GM19438 (cell line): ENCODE results near the gene RARRES1.
"Not testable (repeated sequence)": the region's sequence is repeated elsewhere in the genome, so short reads cannot be mapped to it uniquely, and the experiment has no call there.

Experiments
- ATAC-seq: cut with Tn5 transposase; IDR thresholded peaks from one replicate; pipeline ENCODE4 v1.9.1; 2021; ENCODE audit warnings: low read depth; ENCODE audit not compliant: unreplicated experiment

RARRES1 gene

GRCh38 chr3:158700559-158700958, 31.7 kb downstream of the RARRES1 start:
- no peak for ATAC-seq

GRCh38 chr3:158696618-158697017, 35.6 kb downstream of the RARRES1 start:
- ATAC-seq = no peak

- ATAC-seq = not testable (repeated sequence)
These were observed 38.3 kb downstream of the RARRES1 start for GRCh38 chr3:158693866-158694456.

GRCh38 chr3:158685159-158685558, 47.1 kb downstream of the RARRES1 start:
- ATAC-seq = no peak

- ATAC-seq = no peak
These were observed 48.9 kb downstream of the RARRES1 start for GRCh38 chr3:158683230-158683962.

- no peak for ATAC-seq
These were observed 51.4 kb downstream of the RARRES1 start for GRCh38 chr3:158680861-158681260.

GRCh38 chr3:158679547-158680000, 52.7 kb downstream of the RARRES1 start:
- ATAC-seq = no peak

DNA sequence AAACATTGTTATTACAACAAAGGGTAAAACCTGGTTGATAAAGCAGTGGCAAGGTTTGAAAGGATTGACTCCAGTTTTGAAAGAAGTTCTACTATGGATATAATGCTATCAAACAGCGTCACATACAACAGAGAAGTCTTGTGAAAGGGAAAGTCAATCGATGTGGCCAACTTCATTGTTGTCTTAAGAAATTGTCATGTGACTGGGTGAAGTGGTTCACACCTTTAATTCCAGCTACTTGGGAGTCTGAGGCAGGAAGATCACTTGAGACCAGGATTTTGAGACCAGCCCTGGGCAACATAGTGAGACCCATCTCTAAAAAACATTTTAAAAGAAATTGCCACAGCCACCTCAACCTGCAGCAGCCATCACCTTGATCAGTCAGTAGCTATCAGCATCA, 53.6 kb downstream of the RARRES1 start:
- ATAC-seq = no peak

- ATAC-seq = peak; percentile 100
These were observed 59.8 kb downstream of the RARRES1 start, which contains the start of gene LXN for GRCh38 chr3:158672215-158673176. Gene LXN (minus strand): TSS chr3:158672648. CDS start chr3:158672478, 170 bp downstream.

DNA sequence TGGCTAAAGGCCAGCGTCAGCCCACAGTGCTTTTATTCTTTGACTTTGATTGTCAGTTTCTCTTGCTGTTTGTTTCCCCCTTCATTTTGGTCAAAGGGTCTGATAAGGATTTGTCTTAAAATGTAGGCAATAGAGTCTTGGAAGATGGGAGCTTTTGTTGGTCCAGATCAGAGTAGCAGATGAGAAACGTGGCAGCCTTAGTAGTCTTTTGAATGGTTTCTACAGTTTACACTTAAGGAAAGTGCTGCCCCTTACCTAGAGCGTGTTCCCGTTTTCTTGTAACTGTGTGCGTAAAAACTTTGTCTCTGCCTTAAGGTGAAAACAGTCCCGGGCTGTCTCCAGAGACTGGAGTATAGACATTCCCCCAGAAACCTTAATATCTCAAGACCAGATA, 60.4 kb downstream of the RARRES1 start:
- peak; percentile 8 for ATAC-seq

DNA sequence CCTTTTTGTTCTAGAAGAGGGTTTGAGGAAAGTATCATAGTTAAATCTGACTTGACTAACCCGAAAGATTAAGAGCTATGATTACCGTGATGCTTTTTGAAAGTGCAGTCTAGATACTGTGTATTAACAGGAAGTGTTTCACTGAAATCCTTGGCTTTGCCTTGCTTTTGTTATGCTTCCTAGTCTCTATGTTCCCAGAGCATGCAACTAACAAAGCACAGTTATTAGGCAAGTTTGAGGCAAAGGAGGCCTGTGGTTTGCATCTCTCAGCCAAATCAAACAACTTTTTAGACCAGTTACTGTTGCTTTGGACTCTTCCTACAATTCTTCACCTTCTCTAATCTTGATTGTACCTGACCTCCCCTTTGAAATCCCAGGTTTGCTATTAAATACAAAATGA, 63.8 kb downstream of the RARRES1 start:
- no peak for ATAC-seq

- no peak for ATAC-seq
These were observed 65.8 kb downstream of the RARRES1 start for GRCh38 chr3:158666416-158666815.

DNA sequence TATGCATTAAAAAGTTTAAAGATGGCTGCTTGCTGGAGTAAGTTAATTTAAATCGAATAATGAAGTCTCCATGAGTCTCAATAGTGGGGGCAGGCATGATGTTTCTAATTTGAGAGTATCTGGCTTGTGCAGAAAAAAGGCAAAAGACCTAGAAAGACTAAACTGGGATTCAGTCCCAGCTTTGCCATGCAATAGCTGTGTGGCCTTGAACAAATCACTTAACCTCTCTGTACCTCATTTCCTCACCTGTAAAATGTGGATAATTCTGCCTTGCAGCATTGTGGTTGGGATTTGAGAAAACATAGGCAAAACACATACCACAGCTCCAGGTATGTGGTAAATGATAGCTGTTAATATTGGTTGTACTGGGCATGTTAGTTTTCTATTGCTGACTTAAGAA, 68.4 kb downstream of the RARRES1 start:
- no peak for ATAC-seq

DNA sequence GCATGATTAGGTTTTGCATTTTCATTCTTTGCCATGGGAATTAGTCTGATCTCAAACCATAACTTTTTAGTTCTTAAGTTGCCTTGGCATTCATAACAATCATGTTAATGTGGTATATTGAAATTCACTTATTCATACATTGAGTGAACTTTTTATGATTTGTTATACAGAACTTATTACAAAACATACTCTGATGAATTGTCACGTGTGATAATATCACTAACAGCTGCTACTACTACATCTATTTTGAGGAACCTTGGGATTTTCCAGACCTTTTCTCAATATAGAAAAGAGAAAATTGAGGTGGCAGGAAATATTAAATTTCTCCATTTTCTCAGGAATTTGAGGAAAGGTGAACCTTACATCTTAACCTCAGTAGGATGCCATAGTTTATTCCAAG, 69.0 kb downstream of the RARRES1 start:
- no peak for ATAC-seq

DNA sequence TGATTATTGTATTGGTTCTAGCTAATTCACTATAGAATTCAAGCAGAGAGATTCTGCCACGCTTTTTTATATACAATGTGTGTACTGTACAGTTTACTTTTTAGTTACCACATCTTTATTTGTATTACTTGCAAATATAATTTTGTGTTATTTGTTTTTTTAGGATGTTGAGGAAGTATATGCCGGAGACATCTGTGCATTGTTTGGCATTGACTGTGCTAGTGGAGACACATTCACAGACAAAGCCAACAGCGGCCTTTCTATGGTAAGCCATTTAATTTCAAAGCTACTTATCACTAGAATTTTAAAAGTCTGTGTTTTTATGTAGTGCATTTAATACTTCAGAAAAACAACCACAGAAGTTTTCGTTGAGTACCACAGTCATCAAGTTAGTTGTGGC, 71.5 kb downstream of the RARRES1 start:
- ATAC-seq = no peak

GRCh38 chr3:158659454-158660237, 72.6 kb downstream of the RARRES1 start:
- ATAC-seq = no peak

GRCh38 chr3:158658889-158659288, 73.4 kb downstream of the RARRES1 start:
- ATAC-seq = no peak

DNA sequence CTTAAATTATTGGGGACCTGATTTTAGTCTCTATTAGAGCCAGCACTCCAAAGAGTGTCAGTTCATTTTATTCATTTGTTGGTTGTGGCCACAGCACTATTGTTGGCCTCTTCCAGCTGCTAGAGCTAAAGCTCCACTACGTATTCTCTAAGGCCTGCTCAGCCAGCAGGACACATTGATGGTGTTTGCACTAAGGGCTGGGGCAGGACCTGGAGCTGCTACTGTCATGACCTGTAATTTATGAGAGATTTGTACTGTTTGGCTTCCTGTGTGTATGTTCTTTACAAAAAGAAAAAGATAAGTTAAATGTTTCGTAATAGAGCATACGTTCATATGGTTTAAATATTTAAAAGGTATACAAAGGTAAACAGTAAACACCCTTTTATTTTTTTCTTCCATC, 79.8 kb downstream of the RARRES1 start:
- ATAC-seq = no peak

GRCh38 chr3:158651192-158651591, 81.1 kb downstream of the RARRES1 start:
- no peak for ATAC-seq

DNA sequence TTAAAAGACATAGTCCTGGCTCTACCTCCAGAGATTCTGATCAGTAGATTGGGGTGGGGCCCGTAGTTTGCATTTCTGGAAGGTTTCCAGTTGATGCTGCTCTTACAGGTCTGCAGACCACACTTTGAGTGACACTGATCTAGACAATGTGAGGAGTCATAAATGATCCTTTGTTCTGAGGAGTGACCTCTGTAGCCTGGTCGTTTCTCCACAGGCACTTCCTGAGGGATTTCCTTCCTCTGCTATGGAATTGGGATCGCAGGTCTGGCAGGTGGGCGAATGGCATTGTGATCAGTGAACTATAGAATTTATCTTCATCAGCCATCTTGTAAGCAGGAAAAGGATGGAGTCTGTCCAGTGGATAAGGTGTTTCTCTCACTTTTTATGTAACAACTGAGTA, 82.5 kb downstream of the RARRES1 start:
- ATAC-seq = no peak
